Measurements from ENCODE around the gene ADGRG2. TPM values are rescaled to one million over a fixed set of nuclear protein-coding genes. Genes with fewer than 3 reads are reported as not detected.
"Not testable (repeated sequence)": the region's sequence is repeated elsewhere in the genome, so short reads cannot be mapped to it uniquely, and the experiment has no call there.

The ADGRG2 gene
- total RNA-seq, 1 experiment from 2014 or later = 18.2 TPM

- no peak for DNase-seq (ENCODE audit: extremely low read depth, low read depth)
Observed at GRCh38 chrX:19007011-19007410, 115.3 kb downstream of the ADGRG2 start.

GRCh38 chrX:19005909-19006308, 116.4 kb downstream of the ADGRG2 start:
- DNase-seq (ENCODE audit: extremely low read depth, low read depth) = no peak

GRCh38 chrX:19003756-19004155, 118.5 kb downstream of the ADGRG2 start:
- no peak for DNase-seq (ENCODE audit: extremely low read depth, low read depth)

- no peak for DNase-seq (ENCODE audit: extremely low read depth, low read depth)
Observed at GRCh38 chrX:18998653-18999052, 123.6 kb downstream of the ADGRG2 start.

- DNase-seq (ENCODE audit: extremely low read depth, low read depth) = no peak
Observed at GRCh38 chrX:18997916-18998315, 124.4 kb downstream of the ADGRG2 start.

- no peak for DNase-seq (ENCODE audit: extremely low read depth, low read depth)
Observed at GRCh38 chrX:18996536-18996935, 125.7 kb downstream of the ADGRG2 start.

GRCh38 chrX:18995221-18995620, 127.0 kb downstream of the ADGRG2 start:
- DNase-seq (ENCODE audit: extremely low read depth, low read depth) = no peak

DNA sequence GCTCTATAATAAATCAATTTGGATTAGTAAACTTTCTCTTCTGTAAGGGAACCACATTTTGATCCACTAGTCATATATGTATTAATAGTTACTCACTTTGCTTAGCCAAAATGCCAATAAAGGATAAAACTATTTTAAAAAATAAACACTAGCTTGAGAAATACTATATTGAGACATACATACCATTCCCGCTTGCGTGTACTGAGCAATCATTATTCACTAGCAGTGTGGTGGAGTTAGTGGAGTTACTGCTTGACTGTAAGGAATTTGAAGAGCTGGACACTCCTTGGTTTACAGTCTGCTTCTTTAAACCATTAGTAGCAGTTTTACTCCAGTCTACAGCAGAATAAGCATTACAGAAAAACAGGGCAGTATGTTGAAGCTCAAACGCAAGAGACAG, 127.6 kb downstream of the ADGRG2 start:
- DNase-seq (ENCODE audit: extremely low read depth, low read depth) = no peak

- DNase-seq (ENCODE audit: extremely low read depth, low read depth) = no peak
Observed at GRCh38 chrX:18992829-18993228, 129.4 kb downstream of the ADGRG2 start.

DNA sequence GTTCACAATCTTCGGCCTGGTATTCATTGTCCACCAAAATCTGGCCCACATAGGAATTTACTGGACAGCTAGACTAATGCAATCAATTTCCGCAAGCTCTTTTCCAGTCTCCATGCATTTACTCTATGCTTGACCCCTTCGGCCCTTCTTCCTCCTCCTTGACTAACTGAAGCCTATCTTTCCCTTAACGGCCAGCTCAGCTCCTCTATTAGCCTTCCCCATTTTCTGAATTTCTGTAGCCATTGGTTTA, 137.2 kb downstream of the ADGRG2 start:
- DNase-seq (ENCODE audit: extremely low read depth, low read depth) = no peak

- DNase-seq (ENCODE audit: extremely low read depth, low read depth) = peak; percentile 76
Observed at GRCh38 chrX:18984381-18985185, 137.7 kb downstream of the ADGRG2 start.

DNA sequence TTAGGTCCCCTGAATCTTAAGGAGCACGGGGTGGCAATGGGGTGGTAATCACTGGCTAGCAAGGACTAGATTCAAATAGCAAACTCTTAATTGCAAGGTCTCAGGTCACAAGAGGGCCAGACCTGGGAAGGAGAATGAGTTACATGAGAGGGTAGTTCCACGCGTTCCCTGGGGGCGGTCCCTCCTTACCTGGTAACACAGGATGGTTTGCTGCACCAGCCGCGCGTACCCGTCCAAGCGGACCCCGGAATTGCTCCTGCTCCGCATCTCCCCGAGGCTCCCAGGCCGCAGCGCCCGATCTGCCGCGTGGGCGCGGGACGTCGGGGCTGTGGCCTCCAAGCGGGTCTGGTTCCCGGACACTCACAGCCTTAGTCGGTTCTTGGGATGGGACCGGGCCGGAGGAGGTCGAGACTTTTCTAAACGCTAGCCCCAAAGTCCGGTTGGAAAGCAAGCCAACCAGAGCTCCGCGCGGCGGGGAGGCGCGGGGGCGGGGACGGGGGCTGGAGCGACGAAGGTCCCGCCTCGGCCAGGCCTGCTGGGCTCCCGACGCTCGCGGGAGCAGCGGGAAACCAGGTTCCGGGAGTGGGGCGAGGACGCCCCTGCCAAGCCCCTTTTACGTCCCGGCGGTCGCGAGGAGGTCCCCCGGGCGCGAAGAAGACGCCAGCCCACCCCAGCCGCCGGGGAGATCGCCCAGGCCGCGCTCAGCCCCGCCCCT, 138.4 kb downstream of the ADGRG2 start, which contains the start of gene PHKA2:
TSS of gene PHKA2 (minus strand) at position 449 of the 715 bp plus-strand sequence. CDS start at position 267, 182 bp downstream.
- DNase-seq (ENCODE audit: extremely low read depth, low read depth) = no peak

GRCh38 chrX:18981124-18981807, 141.0 kb downstream of the ADGRG2 start:
- no peak for DNase-seq (ENCODE audit: extremely low read depth, low read depth)

DNA sequence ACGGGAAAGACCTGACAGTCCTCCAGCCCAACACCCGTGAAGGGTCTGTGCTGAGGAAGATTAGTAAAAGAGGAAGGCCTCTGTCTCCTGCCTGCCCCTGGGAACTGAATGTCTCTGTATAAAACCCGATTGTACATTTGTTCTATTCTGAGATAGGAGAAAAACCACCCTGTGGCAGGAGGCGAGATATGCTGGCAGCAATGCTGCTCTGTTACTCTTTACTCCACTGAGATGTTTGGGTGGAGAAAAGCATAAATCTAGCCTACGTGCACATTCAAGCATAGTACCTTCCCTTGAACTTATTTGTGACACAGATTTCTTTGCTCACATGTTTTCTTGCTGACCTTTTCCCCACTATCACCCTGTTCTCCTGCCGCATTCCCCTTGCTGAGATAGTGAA, 142.0 kb downstream of the ADGRG2 start:
- not testable (repeated sequence) for DNase-seq (ENCODE audit: extremely low read depth, low read depth)

- DNase-seq (ENCODE audit: extremely low read depth, low read depth) = no peak
Observed at GRCh38 chrX:18974993-18975392, 147.3 kb downstream of the ADGRG2 start.

DNA sequence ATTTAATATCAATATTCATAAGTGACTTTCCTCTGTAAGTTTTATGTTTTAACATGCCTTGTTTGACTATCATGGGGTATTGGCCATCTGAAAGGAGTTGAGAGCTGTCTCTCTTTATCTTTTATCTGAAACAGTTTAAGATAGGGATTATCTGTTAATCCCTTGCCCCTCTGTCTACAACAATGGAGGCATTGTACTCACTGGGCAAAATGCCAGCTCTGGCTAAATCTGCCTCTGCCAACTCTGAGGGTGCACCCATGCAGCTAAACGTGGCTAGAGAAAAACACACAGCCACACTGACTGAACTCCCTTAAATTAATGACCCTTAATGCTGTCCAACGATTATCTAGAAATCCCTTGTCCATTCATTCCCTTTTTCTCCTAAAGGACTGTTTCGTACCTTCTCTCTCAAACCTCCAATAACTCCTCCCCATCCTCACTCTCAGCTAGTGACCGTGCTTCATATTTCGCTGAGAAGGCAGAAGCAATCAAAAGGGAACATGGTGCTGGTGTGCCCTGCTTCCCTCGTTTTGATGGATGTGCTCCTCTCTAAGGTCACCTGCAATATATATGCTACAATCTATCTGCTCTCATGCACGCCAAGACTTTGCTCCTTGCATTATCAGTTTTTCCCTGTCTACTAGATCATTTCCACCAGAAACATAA, 148.6 kb downstream of the ADGRG2 start:
- no peak for DNase-seq (ENCODE audit: extremely low read depth, low read depth)

GRCh38 chrX:18971506-18971905, 150.8 kb downstream of the ADGRG2 start:
- no peak for DNase-seq (ENCODE audit: extremely low read depth, low read depth)

DNA sequence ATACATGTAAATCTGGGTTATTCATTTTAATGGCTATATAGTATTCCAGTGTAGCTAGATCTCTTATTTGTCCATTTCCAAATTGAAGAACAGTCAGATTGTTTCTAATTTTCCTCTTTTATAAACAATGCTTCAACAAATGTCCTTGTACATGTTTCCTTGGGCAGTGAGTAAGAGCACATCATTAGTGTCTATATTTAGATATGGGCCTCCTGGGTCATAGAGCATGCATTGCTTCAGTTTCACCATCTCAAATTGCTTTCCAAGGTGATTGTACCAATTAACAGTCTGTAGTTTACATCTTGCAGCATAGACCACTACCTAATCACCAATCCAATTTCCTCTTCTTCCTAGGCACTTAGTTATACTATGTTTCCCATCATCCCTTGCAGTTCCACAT, 151.8 kb downstream of the ADGRG2 start:
- DNase-seq (ENCODE audit: extremely low read depth, low read depth) = no peak

- no peak for DNase-seq (ENCODE audit: extremely low read depth, low read depth)
Observed at GRCh38 chrX:18966624-18967023, 155.6 kb downstream of the ADGRG2 start.

DNA sequence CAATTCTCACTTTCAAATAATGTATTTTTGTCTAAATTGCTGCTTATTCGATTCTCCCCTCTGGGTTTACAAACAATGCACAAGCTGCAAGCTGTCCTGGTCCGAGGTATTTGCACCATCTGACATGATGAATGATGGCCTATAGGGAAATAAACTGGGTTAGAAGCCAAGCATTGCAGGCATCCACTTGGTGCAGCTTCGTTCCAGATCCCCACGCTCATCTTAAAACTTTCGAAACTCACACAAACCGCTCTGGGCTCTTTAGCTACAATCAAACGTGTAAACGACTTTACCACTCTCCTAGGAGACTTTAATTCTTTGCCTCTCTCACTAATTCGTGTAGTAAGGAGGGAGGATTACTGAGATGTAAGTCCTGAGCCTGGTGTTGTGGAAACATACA, 157.4 kb downstream of the ADGRG2 start:
- DNase-seq (ENCODE audit: extremely low read depth, low read depth) = no peak

- DNase-seq (ENCODE audit: extremely low read depth, low read depth) = no peak
Observed at GRCh38 chrX:18964026-18964425, 158.2 kb downstream of the ADGRG2 start.

Data from NCI-H460 (cell line).